ENCODE data around the gene SEMA6A.

Gene SEMA6A

GRCh38 chr5:116467465-116467843, 107.2 kb downstream of the SEMA6A start:
- DNase-seq = no peak

- no peak for DNase-seq
Measured at GRCh38 chr5:116466727-116467464, 107.7 kb downstream of the SEMA6A start.

- no peak for DNase-seq
Measured at GRCh38 chr5:116465411-116465810, 109.2 kb downstream of the SEMA6A start.

- DNase-seq = no peak
Measured at GRCh38 chr5:116464144-116464708, 110.4 kb downstream of the SEMA6A start.

- no peak for DNase-seq
Measured at GRCh38 chr5:116462500-116462899, 112.1 kb downstream of the SEMA6A start.

- no peak for DNase-seq
Measured at GRCh38 chr5:116459301-116459700, 115.3 kb downstream of the SEMA6A start.

- DNase-seq = no peak
Measured at GRCh38 chr5:116457062-116457461, 117.6 kb downstream of the SEMA6A start.

- DNase-seq = no peak
Measured at GRCh38 chr5:116456036-116456435, 118.6 kb downstream of the SEMA6A start.

GRCh38 chr5:116455061-116455460, 119.6 kb downstream of the SEMA6A start:
- no peak for DNase-seq

- peak in 6 of 56 donors; percentile 21 to 47 (median 38) for DNase-seq
Measured at GRCh38 chr5:116454417-116454927, 120.2 kb downstream of the SEMA6A start.

GRCh38 chr5:116453988-116454411, 120.6 kb downstream of the SEMA6A start:
- DNase-seq = peak in 24 of 56 donors; percentile 8 to 74 (median 34)

- DNase-seq = no peak
Measured at GRCh38 chr5:116452774-116453368, 121.8 kb downstream of the SEMA6A start.

- DNase-seq = no peak
Measured at GRCh38 chr5:116451905-116452450, 122.6 kb downstream of the SEMA6A start.

GRCh38 chr5:116451066-116451465, 123.6 kb downstream of the SEMA6A start:
- no peak for DNase-seq

- DNase-seq = no peak
Measured at GRCh38 chr5:116449458-116449857, 125.2 kb downstream of the SEMA6A start.

GRCh38 chr5:116448870-116449427, 125.7 kb downstream of the SEMA6A start:
- DNase-seq = no peak

- peak in 1 of 56 donors; percentile 17 for DNase-seq
Measured at GRCh38 chr5:116448450-116448849, 126.2 kb downstream of the SEMA6A start.

GRCh38 chr5:116446356-116447005, 128.1 kb downstream of the SEMA6A start:
- DNase-seq = no peak

- no peak for DNase-seq
Measured at GRCh38 chr5:116445311-116445710, 129.3 kb downstream of the SEMA6A start.

GRCh38 chr5:116444373-116445295, 130.0 kb downstream of the SEMA6A start:
- peak in 1 of 56 donors; percentile 16 for DNase-seq
